Esophagus squamous epithelium (tissue), 5 donors: ENCODE data around the gene DENND2C. TPM values are rescaled to one million over a fixed set of nuclear protein-coding genes. Genes with fewer than 3 reads are reported as not detected.
A peak's percentile ranks its signal among the peaks of the same experiment; 100 is the strongest.

Experiments
- DNase-seq: peaks from one replicate; lab custom pipeline; 2025; lab: John Stamatoyannopoulos, UW
- H3K27ac ChIP-seq, 4 donors: fragments of 200-600 bp; sonication (generic); one replicate each; pipeline ENCODE4 v1.5.1; 2016 to 2019; ENCODE audit warnings: mild to moderate bottlenecking in 1 of 4
- H3K27me3 ChIP-seq, 4 donors: fragments of 200-600 bp; sonication (generic); 1 replicate in 3 of 4; 2 replicates in 1 of 4; pipeline versions ENCODE4 v1.5.1 to v1.6.0; 2017 to 2021; ENCODE audit warnings: antibody characterized with exemption in 1 of 4
- H3K36me3 ChIP-seq, 3 donors: fragments of 200-600 bp; sonication (generic); one replicate each; pipeline ENCODE4 v1.5.1; 2016 to 2019
- H3K4me1 ChIP-seq, 3 donors: fragments of 200-600 bp; sonication (generic); one replicate each; pipeline ENCODE4 v1.5.1; 2017 to 2019
- H3K4me3 ChIP-seq, 4 donors: fragments of 200-600 bp; sonication (generic); 1 replicate in 3 of 4; 2 replicates in 1 of 4; pipeline ENCODE4 v1.5.1; 2016 to 2019; ENCODE audit warnings: mild to moderate bottlenecking in 2 of 4, moderate library complexity in 1 of 4
- H3K9me3 ChIP-seq, 3 donors: fragments of 200-600 bp; sonication (generic); one replicate each; pipeline ENCODE4 v1.5.1; 2016 to 2019
- CTCF ChIP-seq, 6 experiments: fragments of 450-650 bp in 4 of 6; fragments of 200-600 bp in 2 of 6; sonication (generic) in 2 of 6; IDR thresholded peaks; one replicate each; pipeline ENCODE4 v1.5.1; 2016 to 2019; ENCODE audit warnings: antibody characterized with exemption in 6 of 6, mild to moderate bottlenecking in 4 of 6, moderate library complexity in 4 of 6
- POLR2A ChIP-seq, 4 donors: fragments of 450-650 bp; IDR thresholded peaks; one replicate each; pipeline ENCODE4 v1.6.1; 2017; ENCODE audit warnings: antibody characterized with exemption in 4 of 4, mild to moderate bottlenecking in 4 of 4, moderate library complexity in 3 of 4
- WGBS, 2 donors: methylation state at CpG; one replicate each; pipeline ENCODE4 v1.1.5; 2018; 5-methylcytosine and 5-hydroxymethylcytosine counted together
- intact Hi-C: fragments of 100-400 bp; cut with DNase I; formaldehyde crosslinking; loops from one replicate; pipeline ENCODE4 v1.15.0; 2022
- total RNA-seq, 4 donors: library from RNA; depleted of rRNA; stranded (reverse); fragments of >200 nt; gene quantifications; one replicate each; pipeline ENCODE4 v1.1.0, GENCODE V29; 2016
- donor health status: DM: yes; HTN: yes; CAD: no.

DENND2C gene
- total RNA-seq, 4 donors from 2014 or later = 30.3 to 67.0 (median 41.2) TPM

- H3K4me1 ChIP-seq = no peaks in the 10 kb centered on the region
- no peak for DNase-seq
- 83 to 86% methylated on average over 2 to 4 of the region's 4 CpGs for WGBS, 2 donors
- intact Hi-C loops = no loop called here
- no peak overlapping the region for H3K27ac ChIP-seq
- no peaks in the 10 kb centered on the region for H3K9me3 ChIP-seq
- H3K27me3 ChIP-seq = peaks cover 0 to 16% (median 0%) of the 10 kb centered on the region in 4 donors
- H3K4me3 ChIP-seq = no peak overlapping the region
- no peaks in the 10 kb centered on the region for H3K36me3 ChIP-seq
- TF ChIP-seq CTCF (IDR thresholded peaks at IDR 0.05) = no peak
- TF ChIP-seq POLR2A (IDR thresholded peaks at IDR 0.05) = no peak
Observed at GRCh38 chr1:114688526-114688925, 18.7 kb upstream of the DENND2C start.

- DNase-seq = no peak
- Histone ChIP-seq H3K9me3 (no peaks in the 10 kb centered on the region), H3K27ac (no peak overlapping the region), H3K4me3 (no peak overlapping the region), H3K27me3 (peaks cover 0 to 16% (median 0%) of the 10 kb centered on the region in 4 donors), H3K4me1 (peaks cover 0 to 4% (median 0%) of the 10 kb centered on the region in 3 donors), H3K36me3 (no peaks in the 10 kb centered on the region)
- no peak for TF ChIP-seq CTCF (IDR thresholded peaks at IDR 0.05)
- TF ChIP-seq POLR2A (IDR thresholded peaks at IDR 0.05) = no peak
- whole genome bisulfite sequencing, 2 donors = 80 to 81% methylated on average over 5 of the region's 5 CpGs
- intact Hi-C loops = no loop called here
Observed at GRCh38 chr1:114685851-114686250, 16.0 kb upstream of the DENND2C start.

GRCh38 chr1:114677691-114678090, 7.8 kb upstream of the DENND2C start:
- peaks cover 0 to 4% (median 0%) of the 10 kb centered on the region in 3 donors for H3K4me1 ChIP-seq
- no peaks in the 10 kb centered on the region for H3K9me3 ChIP-seq
- no peak for DNase-seq
- peaks cover 0 to 7% (median 0%) of the 10 kb centered on the region in 4 donors for H3K27me3 ChIP-seq
- H3K27ac ChIP-seq = no peak overlapping the region
- no peaks in the 10 kb centered on the region for H3K36me3 ChIP-seq
- TF ChIP-seq CTCF (IDR thresholded peaks at IDR 0.05) (no peak), POLR2A (IDR thresholded peaks at IDR 0.05) (no peak)
- H3K4me3 ChIP-seq = no peak overlapping the region
- intact Hi-C loops = no loop called here
- WGBS, 2 donors = 80 to 85% methylated on average over 4 to 5 of the region's 5 CpGs

GRCh38 chr1:114676115-114676514, 6.3 kb upstream of the DENND2C start:
- Histone ChIP-seq H3K36me3 (no peaks in the 10 kb centered on the region), H3K27ac (no peak overlapping the region), H3K9me3 (no peaks in the 10 kb centered on the region), H3K27me3 (peaks cover 0 to 7% (median 0%) of the 10 kb centered on the region in 4 donors), H3K4me3 (no peak overlapping the region), H3K4me1 (peaks cover 0 to 12% (median 1%) of the 10 kb centered on the region in 3 donors)
- TF ChIP-seq CTCF (IDR thresholded peaks at IDR 0.05) (no peak), POLR2A (IDR thresholded peaks at IDR 0.05) (no peak)
- intact Hi-C loops = no loop called here
- no peak for DNase-seq
- WGBS, 2 donors = 77 to 83% methylated on average over 1 of the region's 1 CpG

GRCh38 chr1:114671939-114672275, 2.1 kb upstream of the DENND2C start:
- 40 to 72% methylated on average over 3 to 7 of the region's 7 CpGs for WGBS, 2 donors
- DNase-seq = no peak
- TF ChIP-seq POLR2A (IDR thresholded peaks at IDR 0.05) (no peak), CTCF (IDR thresholded peaks at IDR 0.05) (no peak)
- Histone ChIP-seq H3K9me3 (no peaks in the 10 kb centered on the region), H3K36me3 (no peaks in the 10 kb centered on the region), H3K27me3 (peaks cover 0 to 7% (median 0%) of the 10 kb centered on the region in 4 donors), H3K4me1 (peaks cover 0 to 40% (median 3%) of the 10 kb centered on the region in 3 donors), H3K4me3 (no peak overlapping the region), H3K27ac (peak overlapping the region; percentile 94 to 99 (median 96))
- intact Hi-C loops = no loop called here
